Neural progenitor cell (in vitro differentiated cells): ENCODE results near the gene TSC2.

ENCODE experiments used
- CTCF ChIP-seq: fragments of 200-600 bp; sonication (generic); IDR thresholded peaks from 2 replicates; pipeline ENCODE4 v1.5.1; 2017; ENCODE audit warnings: antibody characterized with exemption, mild to moderate bottlenecking
- EZH2 ChIP-seq: fragments of 200-600 bp; sonication (generic); IDR thresholded peaks from 2 replicates; pipeline ENCODE4 v1.6.1; 2017; ENCODE audit warnings: antibody characterized with exemption, mild to moderate bottlenecking, moderate library complexity
- EZH2phosphoT487 ChIP-seq: fragments of 200-600 bp; sonication (generic); IDR thresholded peaks from 2 replicates; pipeline ENCODE4 v1.6.1; 2017; ENCODE audit warnings: antibody characterized with exemption

DNA sequence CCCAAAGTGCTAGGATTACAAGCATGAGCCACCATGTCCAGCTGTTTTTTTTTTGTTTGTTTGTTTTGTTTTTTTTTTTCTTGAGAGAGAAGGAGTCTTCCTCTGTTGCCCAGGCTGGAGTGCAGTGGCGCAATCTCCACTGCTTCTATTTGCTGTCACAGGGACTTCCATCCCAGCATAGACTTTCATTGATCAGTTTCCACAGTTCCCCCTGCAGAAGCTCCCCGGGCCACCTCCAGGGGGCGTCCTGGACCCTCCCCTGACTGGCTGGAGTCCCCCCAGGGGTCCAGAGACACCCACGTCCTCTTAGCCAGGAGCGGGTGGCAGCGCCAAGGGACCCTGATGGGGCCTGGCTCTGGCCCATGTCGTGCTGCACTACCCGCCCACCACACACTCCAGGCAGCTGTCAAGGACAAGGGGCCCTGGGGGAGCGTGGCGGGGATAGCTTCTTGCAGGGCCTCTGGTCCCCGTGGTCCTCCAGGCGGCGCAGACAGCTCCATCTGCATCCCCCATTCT, 31.3 kb upstream of the TSC2 start:
- peak; percentile 59 for TF ChIP-seq CTCF
- no peak for TF ChIP-seq EZH2
- no peak for TF ChIP-seq EZH2phosphoT487
